Measurements from ENCODE around the gene USP14. TPM values are rescaled to one million over a fixed set of nuclear protein-coding genes. Genes with fewer than 3 reads are reported as not detected.

Gene USP14
- total RNA-seq, 2 experiments from 2014 or later: 94.7 to 101 TPM

DNA sequence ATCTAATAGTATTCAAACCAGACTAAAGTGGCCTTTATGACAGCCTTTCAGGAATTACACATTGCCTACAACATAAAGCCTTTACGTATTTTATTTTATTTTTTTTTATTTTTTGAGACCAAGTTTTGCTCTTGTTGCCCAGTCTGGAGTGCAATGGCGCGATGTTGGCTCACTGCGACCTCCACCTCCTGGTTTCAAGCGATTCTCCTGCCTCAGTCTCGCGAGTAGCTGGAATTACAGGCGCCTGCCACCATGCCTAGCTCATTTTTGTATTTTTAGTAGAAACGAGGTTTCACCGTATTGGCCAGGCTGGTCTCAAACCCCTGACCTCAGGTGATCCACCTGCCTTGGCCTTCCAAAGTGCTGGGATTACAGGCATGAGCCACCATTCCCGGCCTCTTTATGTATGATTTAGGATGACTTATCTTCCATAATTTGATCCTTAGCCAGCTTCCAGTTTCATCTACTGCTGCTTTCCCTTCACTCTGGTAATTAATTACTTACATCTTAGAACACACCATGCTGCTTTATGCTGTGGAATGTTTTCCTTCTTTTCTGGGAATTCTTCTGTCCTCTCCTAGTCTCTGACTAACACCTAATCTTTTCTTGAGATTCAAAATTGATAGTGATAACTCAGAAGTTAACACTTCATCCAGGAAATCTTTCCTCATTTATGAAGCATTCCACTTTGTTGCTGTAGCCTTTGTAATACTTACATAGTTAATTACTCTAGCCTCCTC is 2.6 kb downstream of the USP14 start:
- ATAC-seq (no peak), DNase-seq (no peak)
- intact Hi-C loops (cut with DNase I, micrococcal nuclease): no loop called here
- Mint-ChIP-seq H3K27ac (peak overlapping the region; percentile 51), H3K36me3 (ENCODE audit: low read depth) (peaks cover 25% of the 10 kb centered on the region), H3K9me3 (ENCODE audit: low read depth) (no peaks in the 10 kb centered on the region), H3K4me3 (peak overlapping the region; percentile 89), H3K27me3 (no peaks in the 10 kb centered on the region), H3K4me1 (peaks cover 31% of the 10 kb centered on the region)
- POLR2A ChIA-PET: interaction anchor here (1.2 kb wide), 1 partner anchor 107 kb away, joined by 3 read pairs; the partner anchor contains the start of gene THOC1
- CTCF ChIA-PET: no interaction called here

- DNase-seq: no peak
- POLR2A ChIA-PET: no interaction called here
- no peak overlapping the region for H3K27ac Mint-ChIP-seq
Observed at GRCh38 chr18:172361-172760, 14.0 kb downstream of the USP14 start.

GRCh38 chr18:179499-179898 is 21.1 kb downstream of the USP14 start:
- Mint-ChIP-seq H3K9me3 (ENCODE audit: low read depth) (no peaks in the 10 kb centered on the region), H3K4me1 (peaks cover 26% of the 10 kb centered on the region), H3K36me3 (ENCODE audit: low read depth) (peaks cover 32% of the 10 kb centered on the region), H3K4me3 (no peak overlapping the region), H3K27me3 (no peaks in the 10 kb centered on the region), H3K27ac (no peak overlapping the region)
- ATAC-seq: no peak
- intact Hi-C loops (cut with DNase I, micrococcal nuclease): no loop called here
- POLR2A ChIA-PET: interaction anchor here (0.6 to 0.7 kb wide), 2 partner anchors 10 to 50 kb away, joined by 6 to 7 read pairs; no protein-coding TSS in a partner anchor
- no peak for DNase-seq
- CTCF ChIA-PET: no interaction called here

More at GRCh38 chr18:172361-172760, 14.0 kb downstream of the USP14 start:
- ATAC-seq: no peak
- H3K4me1 Mint-ChIP-seq: peaks cover 6% of the 10 kb centered on the region
- intact Hi-C loops (cut with DNase I, micrococcal nuclease): no loop called here
- peaks cover 33% of the 10 kb centered on the region for H3K36me3 Mint-ChIP-seq (ENCODE audit: low read depth)
- H3K9me3 Mint-ChIP-seq (ENCODE audit: low read depth): no peaks in the 10 kb centered on the region
- CTCF ChIA-PET: interaction anchor here (0.6 to 0.9 kb wide), 3 partner anchors 13 to 74 kb away, joined by 3 to 4 read pairs (median 4); partner anchors contain the start of gene USP14
- no peaks in the 10 kb centered on the region for H3K27me3 Mint-ChIP-seq
- H3K4me3 Mint-ChIP-seq: no peak overlapping the region

DNA sequence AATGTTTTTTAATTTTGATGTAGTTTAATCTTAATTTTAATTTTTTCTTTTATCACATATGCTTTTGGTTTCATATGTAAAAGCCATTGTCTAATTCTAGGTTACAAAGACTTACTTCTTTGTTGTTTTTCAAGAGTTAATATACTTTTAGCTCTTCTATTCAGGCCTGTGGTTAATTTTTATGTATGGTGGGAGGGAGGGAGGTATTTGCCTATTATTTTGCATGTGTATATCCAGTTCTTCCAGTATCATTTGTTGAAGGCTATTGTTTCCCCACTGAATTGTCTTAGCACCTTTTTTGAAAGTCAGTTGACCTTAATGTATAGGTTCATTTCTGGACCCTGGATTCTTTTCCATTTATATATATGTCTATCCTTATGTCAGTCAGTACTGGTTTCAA is 23.4 kb downstream of the USP14 start:
- H3K4me3 Mint-ChIP-seq: no peak overlapping the region
- H3K27ac Mint-ChIP-seq: no peak overlapping the region
- peaks cover 31% of the 10 kb centered on the region for H3K36me3 Mint-ChIP-seq (ENCODE audit: low read depth)
- no peaks in the 10 kb centered on the region for H3K9me3 Mint-ChIP-seq (ENCODE audit: low read depth)
- intact Hi-C loops (cut with DNase I, micrococcal nuclease): no loop called here
- ChIA-PET POLR2A (no interaction called here), CTCF (interaction anchor here (0.8 kb wide), 1 partner anchor 33 kb away, joined by 3 read pairs; no protein-coding TSS in a partner anchor)
- no peaks in the 10 kb centered on the region for H3K27me3 Mint-ChIP-seq
- DNase-seq (no peak), ATAC-seq (no peak)
- peaks cover 22% of the 10 kb centered on the region for H3K4me1 Mint-ChIP-seq

- no peak for DNase-seq
- Mint-ChIP-seq H3K4me3 (no peak overlapping the region), H3K9me3 (ENCODE audit: low read depth) (no peaks in the 10 kb centered on the region), H3K4me1 (peaks cover 18% of the 10 kb centered on the region), H3K27me3 (no peaks in the 10 kb centered on the region), H3K36me3 (ENCODE audit: low read depth) (peaks cover 34% of the 10 kb centered on the region), H3K27ac (no peak overlapping the region)
- CTCF ChIA-PET: no interaction called here
- intact Hi-C loops (cut with DNase I, micrococcal nuclease): no loop called here
- ATAC-seq: no peak
- POLR2A ChIA-PET: no interaction called here
Observed at GRCh38 chr18:183769-184168, 25.4 kb downstream of the USP14 start.

GRCh38 chr18:189254-189653 is 30.9 kb downstream of the USP14 start:
- CTCF ChIA-PET: interaction anchor here (1.4 kb wide), 1 partner anchor 11 kb away, joined by 4 read pairs; no protein-coding TSS in a partner anchor
- intact Hi-C loops (cut with DNase I, micrococcal nuclease): no loop called here
- POLR2A ChIA-PET: interaction anchor here (0.6 kb wide), 1 partner anchor 10 kb away, joined by 7 read pairs; no protein-coding TSS in a partner anchor

DNA sequence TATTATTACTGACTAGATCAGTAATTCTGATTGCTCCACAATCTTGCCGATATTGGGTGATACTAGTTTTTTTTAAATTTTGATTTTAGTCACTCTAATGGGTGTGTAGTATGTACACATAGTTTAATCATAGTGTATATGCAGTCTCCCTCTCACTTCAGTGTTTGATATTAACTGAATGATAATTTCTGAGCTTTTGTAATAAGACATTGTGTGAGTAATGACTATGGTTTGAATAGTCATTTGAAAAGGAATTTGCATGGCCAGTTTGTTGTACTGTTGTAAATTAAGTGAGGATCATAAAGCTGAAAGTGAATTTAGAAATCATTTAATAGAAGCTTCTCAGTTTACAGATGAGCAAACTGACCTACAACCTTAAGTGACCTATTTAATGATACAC is 33.4 kb downstream of the USP14 start:
- DNase-seq (no peak), ATAC-seq (no peak)
- H3K4me1 Mint-ChIP-seq: peaks cover 9% of the 10 kb centered on the region
- no peaks in the 10 kb centered on the region for H3K27me3 Mint-ChIP-seq
- no peak overlapping the region for H3K4me3 Mint-ChIP-seq
- H3K36me3 Mint-ChIP-seq (ENCODE audit: low read depth): peaks cover 31% of the 10 kb centered on the region
- H3K9me3 Mint-ChIP-seq (ENCODE audit: low read depth): no peaks in the 10 kb centered on the region
- H3K27ac Mint-ChIP-seq: no peak overlapping the region
- ChIA-PET CTCF (no interaction called here), POLR2A (interaction anchor here (0.5 kb wide), 1 partner anchor 640 kb away, joined by 6 read pairs; no protein-coding TSS in a partner anchor)
- intact Hi-C loops (cut with DNase I, micrococcal nuclease): no loop called here

More at GRCh38 chr18:189254-189653, 30.9 kb downstream of the USP14 start:
- Mint-ChIP-seq H3K27ac (no peak overlapping the region), H3K4me1 (peaks cover 9% of the 10 kb centered on the region), H3K4me3 (no peak overlapping the region), H3K9me3 (ENCODE audit: low read depth) (no peaks in the 10 kb centered on the region), H3K27me3 (no peaks in the 10 kb centered on the region), H3K36me3 (ENCODE audit: low read depth) (peaks cover 28% of the 10 kb centered on the region)
- ATAC-seq (no peak), DNase-seq (no peak)

DNA sequence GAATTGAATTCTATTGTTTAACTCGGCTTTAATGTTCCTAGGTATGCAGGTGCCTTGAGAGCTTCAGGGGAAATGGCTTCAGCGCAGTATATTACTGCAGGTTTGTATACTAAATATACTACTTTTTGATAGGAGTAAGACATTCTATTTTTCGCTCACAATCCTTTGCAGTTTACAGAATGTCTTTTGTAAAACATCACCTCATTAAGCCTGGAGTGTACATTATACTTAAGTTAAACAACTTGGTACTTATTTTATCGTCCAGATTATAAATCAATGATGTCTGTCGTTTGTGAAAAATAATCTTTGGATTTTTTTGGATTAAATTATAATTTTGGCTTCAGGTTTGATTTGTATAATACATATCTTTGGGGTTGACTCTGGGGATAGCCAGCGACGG is 34.4 kb downstream of the USP14 start:
- H3K4me1 Mint-ChIP-seq: peaks cover 7% of the 10 kb centered on the region
- ChIA-PET CTCF (no interaction called here), POLR2A (no interaction called here)
- peaks cover 33% of the 10 kb centered on the region for H3K36me3 Mint-ChIP-seq (ENCODE audit: low read depth)
- H3K27me3 Mint-ChIP-seq: no peaks in the 10 kb centered on the region
- intact Hi-C loops (cut with DNase I, micrococcal nuclease): no loop called here
- H3K9me3 Mint-ChIP-seq (ENCODE audit: low read depth): no peaks in the 10 kb centered on the region
- no peak overlapping the region for H3K27ac Mint-ChIP-seq
- ATAC-seq: no peak
- H3K4me3 Mint-ChIP-seq: no peak overlapping the region
- DNase-seq: no peak

GRCh38 chr18:195651-196050 is 37.3 kb downstream of the USP14 start:
- DNase-seq: no peak
- peaks cover 37% of the 10 kb centered on the region for H3K36me3 Mint-ChIP-seq (ENCODE audit: low read depth)
- ChIA-PET CTCF (no interaction called here), POLR2A (interaction anchor here (0.6 kb wide), 1 partner anchor 30 kb away, joined by 3 read pairs; no protein-coding TSS in a partner anchor)
- peaks cover 4% of the 10 kb centered on the region for H3K4me1 Mint-ChIP-seq
- no peak overlapping the region for H3K4me3 Mint-ChIP-seq
- no peaks in the 10 kb centered on the region for H3K9me3 Mint-ChIP-seq (ENCODE audit: low read depth)
- intact Hi-C loops (cut with DNase I, micrococcal nuclease): no loop called here
- H3K27ac Mint-ChIP-seq: peak overlapping the region; percentile 4
- no peak for ATAC-seq
- H3K27me3 Mint-ChIP-seq: no peaks in the 10 kb centered on the region

- CTCF ChIA-PET: no interaction called here
- DNase-seq (no peak), ATAC-seq (no peak)
- no peak overlapping the region for H3K27ac Mint-ChIP-seq
- H3K9me3 Mint-ChIP-seq (ENCODE audit: low read depth): no peaks in the 10 kb centered on the region
- peaks cover 35% of the 10 kb centered on the region for H3K36me3 Mint-ChIP-seq (ENCODE audit: low read depth)
- POLR2A ChIA-PET: no interaction called here
- H3K4me1 Mint-ChIP-seq: peaks cover 2% of the 10 kb centered on the region
- intact Hi-C loops (cut with DNase I, micrococcal nuclease): no loop called here
- H3K27me3 Mint-ChIP-seq: no peaks in the 10 kb centered on the region
- H3K4me3 Mint-ChIP-seq: no peak overlapping the region
Observed at GRCh38 chr18:199214-199613, 40.9 kb downstream of the USP14 start.

- no peak overlapping the region for H3K4me3 Mint-ChIP-seq
- CTCF ChIA-PET: no interaction called here
Observed at GRCh38 chr18:199768-200167, 41.4 kb downstream of the USP14 start.

GRCh38 chr18:210075-210474 is 51.7 kb downstream of the USP14 start:
- H3K9me3 Mint-ChIP-seq (ENCODE audit: low read depth): no peaks in the 10 kb centered on the region
- intact Hi-C loops (cut with DNase I, micrococcal nuclease): loop anchor here in 1 of 2 experiments (5.0 kb wide), 1 partner anchor 42 kb away; no protein-coding TSS in a partner anchor
- no peaks in the 10 kb centered on the region for H3K27me3 Mint-ChIP-seq
- ATAC-seq: no peak
- no peak overlapping the region for H3K27ac Mint-ChIP-seq
- ChIA-PET CTCF (no interaction called here), POLR2A (no interaction called here)
- H3K4me3 Mint-ChIP-seq: no peak overlapping the region
- H3K36me3 Mint-ChIP-seq (ENCODE audit: low read depth): peaks cover 67% of the 10 kb centered on the region
- no peaks in the 10 kb centered on the region for H3K4me1 Mint-ChIP-seq
- DNase-seq: no peak

More at GRCh38 chr18:199768-200167, 41.4 kb downstream of the USP14 start:
- intact Hi-C loops (cut with DNase I, micrococcal nuclease): no loop called here
- POLR2A ChIA-PET: no interaction called here
- no peaks in the 10 kb centered on the region for H3K27me3 Mint-ChIP-seq
- no peak for DNase-seq
- H3K9me3 Mint-ChIP-seq (ENCODE audit: low read depth): no peaks in the 10 kb centered on the region
- peaks cover 39% of the 10 kb centered on the region for H3K36me3 Mint-ChIP-seq (ENCODE audit: low read depth)
- peaks cover 2% of the 10 kb centered on the region for H3K4me1 Mint-ChIP-seq
- no peak for ATAC-seq
- no peak overlapping the region for H3K27ac Mint-ChIP-seq

Measured in activated CD4-positive, alpha-beta T cell treated with anti-CD3 and anti-CD28 coated beads for 36 hours (primary cell).